ACC112 (cell line): ENCODE data around the gene GAB3.

Experiments
- H2AFZ ChIP-seq: fragments of 200-600 bp; sonication (generic); one replicate; pipeline ENCODE4 v1.6.0; 2017; ENCODE audit warnings: antibody characterized with exemption, low read length; ENCODE audit not compliant: unreplicated experiment
- H3K27ac ChIP-seq: fragments of 200-600 bp; sonication (generic); 2 replicates; pipeline ENCODE4 v1.5.1; 2014; ENCODE audit warnings: low read depth, mild to moderate bottlenecking, antibody characterized with exemption, low read length, moderate library complexity
- H3K27me3 ChIP-seq: fragments of 200-600 bp; sonication (generic); 2 replicates; pipeline ENCODE4 v1.6.1; 2014; ENCODE audit warnings: mild to moderate bottlenecking, antibody characterized with exemption, low read length, moderate library complexity, mixed read lengths; ENCODE audit not compliant: insufficient read depth
- H3K36me3 ChIP-seq: fragments of 200-600 bp; sonication (generic); 2 replicates; pipeline ENCODE4 v1.6.1; 2016; ENCODE audit warnings: mild to moderate bottlenecking, antibody characterized with exemption, low read length, moderate library complexity, mixed read lengths; ENCODE audit not compliant: insufficient read depth
- H3K4me1 ChIP-seq: fragments of 200-600 bp; sonication (generic); one replicate; pipeline ENCODE4 v1.6.1; 2016; ENCODE audit warnings: low read length, mixed read lengths; ENCODE audit not compliant: insufficient read depth, unreplicated experiment, control insufficient read depth
- H3K4me3 ChIP-seq: fragments of 200-600 bp; sonication (generic); 2 replicates; pipeline ENCODE4 v1.5.1; 2014; ENCODE audit warnings: mild to moderate bottlenecking, low read depth, low read length
- H3K79me2 ChIP-seq: fragments of 200-600 bp; sonication (generic); one replicate; pipeline ENCODE4 v1.6.0; 2016; ENCODE audit warnings: low read length; ENCODE audit not compliant: control insufficient read depth, unreplicated experiment, insufficient read depth

GAB3 gene

GRCh38 chrX:154718616-154719015 lies 32.3 kb downstream of the GAB3 start:
- Histone ChIP-seq H3K27ac (peak overlapping the region; percentile 94), H3K27me3 (no peaks in the 10 kb centered on the region), H3K79me2 (peaks cover 6% of the 10 kb centered on the region), H2AFZ (no peak overlapping the region), H3K4me1 (peaks cover 20% of the 10 kb centered on the region), H3K4me3 (no peak overlapping the region), H3K36me3 (no peaks in the 10 kb centered on the region)

GRCh38 chrX:154717824-154718223 lies 33.1 kb downstream of the GAB3 start:
- peaks cover 6% of the 10 kb centered on the region for H3K79me2 ChIP-seq

GRCh38 chrX:154715825-154716224 lies 35.1 kb downstream of the GAB3 start:
- Histone ChIP-seq H3K27me3 (no peaks in the 10 kb centered on the region), H3K36me3 (peaks cover 3% of the 10 kb centered on the region; the same call in 1 of the 2 replicates), H3K27ac (no peak overlapping the region), H2AFZ (no peak overlapping the region), H3K4me3 (no peak overlapping the region), H3K79me2 (peaks cover 4% of the 10 kb centered on the region), H3K4me1 (peaks cover 30% of the 10 kb centered on the region)

More at GRCh38 chrX:154717824-154718223, 33.1 kb downstream of the GAB3 start:
- Histone ChIP-seq H3K4me1 (peaks cover 25% of the 10 kb centered on the region), H3K27ac (no peak overlapping the region), H2AFZ (no peak overlapping the region), H3K4me3 (no peak overlapping the region), H3K36me3 (no peaks in the 10 kb centered on the region), H3K27me3 (no peaks in the 10 kb centered on the region)

GRCh38 chrX:154714925-154715324 lies 36.0 kb downstream of the GAB3 start:
- H3K4me3 ChIP-seq, result no peak overlapping the region
- H3K36me3 ChIP-seq, result peaks cover 3% of the 10 kb centered on the region; the same call in 1 of the 2 replicates
- H2AFZ ChIP-seq, result no peak overlapping the region
- peaks cover 30% of the 10 kb centered on the region for H3K4me1 ChIP-seq
- H3K79me2 ChIP-seq, result peaks cover 4% of the 10 kb centered on the region
- no peaks in the 10 kb centered on the region for H3K27me3 ChIP-seq
- H3K27ac ChIP-seq, result no peak overlapping the region

GRCh38 chrX:154712781-154713740 lies 37.8 kb downstream of the GAB3 start:
- Histone ChIP-seq H3K27ac (peak overlapping the region; percentile 28), H3K4me1 (peaks cover 11% of the 10 kb centered on the region), H3K36me3 (peaks cover 3% of the 10 kb centered on the region; the same call in 1 of the 2 replicates)

GRCh38 chrX:154711264-154711663 lies 39.6 kb downstream of the GAB3 start:
- Histone ChIP-seq H3K4me1 (peaks cover 11% of the 10 kb centered on the region), H2AFZ (no peak overlapping the region), H3K36me3 (peaks cover 3% of the 10 kb centered on the region; the same call in 1 of the 2 replicates), H3K79me2 (no peaks in the 10 kb centered on the region), H3K27me3 (no peaks in the 10 kb centered on the region), H3K4me3 (no peak overlapping the region), H3K27ac (no peak overlapping the region)

More at GRCh38 chrX:154712781-154713740, 37.8 kb downstream of the GAB3 start:
- H3K79me2 ChIP-seq, result no peaks in the 10 kb centered on the region
- H2AFZ ChIP-seq, result no peak overlapping the region
- no peaks in the 10 kb centered on the region for H3K27me3 ChIP-seq
- H3K4me3 ChIP-seq, result peak overlapping the region; percentile 11; the same call in 1 of the 2 replicates

GRCh38 chrX:154710309-154710708 lies 40.6 kb downstream of the GAB3 start:
- Histone ChIP-seq H2AFZ (no peak overlapping the region), H3K4me3 (no peak overlapping the region), H3K79me2 (no peaks in the 10 kb centered on the region), H3K4me1 (peaks cover 11% of the 10 kb centered on the region), H3K36me3 (peaks cover 3% of the 10 kb centered on the region; the same call in 1 of the 2 replicates), H3K27me3 (no peaks in the 10 kb centered on the region), H3K27ac (no peak overlapping the region)

- Histone ChIP-seq H3K4me1 (peaks cover 19% of the 10 kb centered on the region), H3K27ac (no peak overlapping the region), H3K36me3 (0 out of 2 replicates have a peak, but pooled peaks cover 8% of the 10 kb centered on the region), H2AFZ (no peak overlapping the region), H3K27me3 (no peaks in the 10 kb centered on the region), H3K4me3 (no peak overlapping the region), H3K79me2 (no peaks in the 10 kb centered on the region)
Observed at GRCh38 chrX:154698630-154699248, 52.1 kb downstream of the GAB3 start.

- no peak overlapping the region for H3K4me3 ChIP-seq
- no peaks in the 10 kb centered on the region for H3K79me2 ChIP-seq
- peaks cover 19% of the 10 kb centered on the region for H3K4me1 ChIP-seq
- no peaks in the 10 kb centered on the region for H3K27me3 ChIP-seq
- 0 out of 2 replicates have a peak, but pooled peaks cover 8% of the 10 kb centered on the region for H3K36me3 ChIP-seq
- peak overlapping the region; percentile 71 for H3K27ac ChIP-seq
- H2AFZ ChIP-seq, result no peak overlapping the region
Observed at GRCh38 chrX:154696676-154697045, 54.2 kb downstream of the GAB3 start.

- H3K27ac ChIP-seq, result peak overlapping the region; percentile 71
- no peaks in the 10 kb centered on the region for H3K27me3 ChIP-seq
- peak overlapping the region; percentile 34; the same call in 1 of the 2 replicates for H3K4me3 ChIP-seq
- 0 out of 2 replicates have a peak, but pooled peaks cover 8% of the 10 kb centered on the region for H3K36me3 ChIP-seq
- H3K79me2 ChIP-seq, result no peaks in the 10 kb centered on the region
- H3K4me1 ChIP-seq, result peaks cover 19% of the 10 kb centered on the region
- no peak overlapping the region for H2AFZ ChIP-seq
Observed at GRCh38 chrX:154695911-154696675, 54.8 kb downstream of the GAB3 start.
